ENCODE measurements around the gene ADAMTS2. TPM values are rescaled to one million over a fixed set of nuclear protein-coding genes. Genes with fewer than 3 reads are reported as not detected.

The ADAMTS2 gene
- total and polyA plus RNA-seq, 2 experiments from 2014 or later = 62.0 to 132 TPM

DNA sequence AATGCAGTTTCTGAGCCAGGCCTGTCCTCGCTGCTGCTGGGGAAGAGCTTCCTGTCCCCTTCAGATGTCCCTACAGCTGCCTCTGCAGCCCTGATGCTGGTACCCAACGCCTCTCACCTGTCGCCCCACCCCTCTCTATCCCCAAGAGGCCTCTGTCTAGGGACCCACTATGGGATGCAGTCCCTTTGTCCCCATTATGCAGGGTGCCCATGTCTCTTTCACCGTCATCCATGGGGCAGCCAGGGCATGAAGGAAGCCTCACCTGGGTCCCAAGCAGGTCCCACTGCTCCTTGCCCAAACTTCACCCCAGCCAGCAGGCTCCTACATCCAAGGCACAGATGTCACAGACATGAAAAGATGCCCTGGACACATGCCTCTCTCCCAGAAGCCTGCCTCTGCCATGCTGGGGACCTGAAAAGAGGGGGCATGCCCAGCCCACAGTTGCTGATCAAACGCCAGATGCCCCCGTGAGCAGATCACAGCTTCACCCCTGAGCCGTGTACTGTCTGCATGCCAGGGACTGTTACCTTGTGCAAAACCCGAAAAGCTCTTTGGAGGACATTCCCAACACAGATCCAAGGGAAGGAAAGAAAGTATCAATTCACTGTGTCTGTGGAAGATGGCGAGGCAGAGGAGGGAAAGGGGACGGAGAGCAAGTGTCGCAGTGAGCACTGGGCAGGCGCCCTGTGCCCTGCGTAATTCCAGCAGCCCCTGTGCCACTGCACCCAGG, 81.0 kb downstream of the ADAMTS2 start:
- Histone ChIP-seq H3K4me3 (no peak overlapping the region), H3K79me2 (ENCODE audit: insufficient read depth) (peaks cover 69% of the 10 kb centered on the region), H3K4me1 (ENCODE audit: insufficient read depth) (peaks cover 50% of the 10 kb centered on the region), H3K9ac (peak overlapping the region; percentile 90), H4K20me1 (ENCODE audit: insufficient read depth) (no peaks in the 10 kb centered on the region), H3K4me2 (ENCODE audit: unreplicated experiment) (no peak overlapping the region), H3K9me3 (ENCODE audit: low read depth) (no peaks in the 10 kb centered on the region), H3K36me3 (ENCODE audit: low read depth) (no peaks in the 10 kb centered on the region), H3K27me3 (replicated peaks; ENCODE audit: insufficient read depth) (no peaks in the 10 kb centered on the region), H2AFZ (no peak overlapping the region), H3K9me2 (ENCODE audit: insufficient read depth) (no peaks in the 10 kb centered on the region), H3K27ac (peak overlapping the region; percentile 100), H3F3A (ENCODE audit: insufficient read depth) (peaks cover 33% of the 10 kb centered on the region)
- no peak for DNase-seq
- WGBS, 2 experiments (ENCODE audit: low coverage in 1 of 2, low lambda C conversion rate in 2 of 2, missing lambda C conversion rate in 2 of 2) = 90 to 91% methylated on average over 12 to 13 of the region's 13 CpGs
- no peak for TF ChIP-seq EZH2 (IDR thresholded peaks at IDR 0.05; ENCODE audit: insufficient read depth, poor library complexity, severe bottlenecking)
- no peak for TF ChIP-seq EZH2phosphoT487 (IDR thresholded peaks at IDR 0.05; ENCODE audit: insufficient read depth, low read depth)
- in situ Hi-C loops (cut with MboI) = no loop called here

DNA sequence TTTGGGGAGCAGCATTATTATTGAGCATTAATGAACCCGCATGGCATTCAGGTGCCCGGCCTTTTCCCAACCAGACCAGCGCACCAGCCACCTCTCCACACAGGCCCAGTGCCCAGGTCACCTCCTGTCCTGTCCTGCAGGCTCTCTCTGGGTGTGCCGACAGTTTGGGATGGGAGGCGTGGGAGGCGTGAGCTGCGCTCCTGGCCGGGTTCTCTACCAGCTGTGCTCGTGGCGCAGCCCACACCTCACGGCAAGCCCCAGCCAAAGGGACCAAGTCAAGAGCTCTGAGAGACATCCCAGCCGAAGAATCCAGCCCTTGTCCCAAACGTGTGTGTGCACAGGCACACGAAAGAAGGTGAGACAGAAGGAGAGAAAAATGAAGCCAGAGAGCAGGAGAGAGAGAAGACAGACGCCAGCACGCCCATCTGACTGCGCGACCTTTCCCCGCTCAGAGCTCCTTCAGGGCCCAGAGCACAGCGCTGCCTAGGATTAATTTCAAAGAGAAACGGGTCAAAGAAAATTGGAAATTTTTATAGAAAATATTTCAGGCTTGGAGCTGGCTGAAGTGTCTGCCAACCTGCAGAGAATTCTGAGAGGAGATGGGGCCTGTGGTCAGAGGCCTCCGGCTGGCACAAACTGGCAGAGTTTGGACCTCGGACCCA, 81.7 kb downstream of the ADAMTS2 start:
- Histone ChIP-seq H3K4me3 (no peak overlapping the region), H3K4me1 (ENCODE audit: insufficient read depth) (peaks cover 46% of the 10 kb centered on the region), H3K27me3 (replicated peaks; ENCODE audit: insufficient read depth) (no peaks in the 10 kb centered on the region), H3K4me2 (ENCODE audit: unreplicated experiment) (no peak overlapping the region), H3K79me2 (ENCODE audit: insufficient read depth) (peaks cover 69% of the 10 kb centered on the region), H4K20me1 (ENCODE audit: insufficient read depth) (no peaks in the 10 kb centered on the region), H3F3A (ENCODE audit: insufficient read depth) (peaks cover 26% of the 10 kb centered on the region), H3K9ac (peak overlapping the region; percentile 90; the same call in 1 of the 2 replicates), H3K27ac (no peak overlapping the region), H3K9me2 (ENCODE audit: insufficient read depth) (no peaks in the 10 kb centered on the region), H3K9me3 (ENCODE audit: low read depth) (no peaks in the 10 kb centered on the region), H3K36me3 (ENCODE audit: low read depth) (no peaks in the 10 kb centered on the region), H2AFZ (no peak overlapping the region)
- TF ChIP-seq EZH2 (IDR thresholded peaks at IDR 0.05; ENCODE audit: insufficient read depth, poor library complexity, severe bottlenecking) (no peak), EZH2phosphoT487 (IDR thresholded peaks at IDR 0.05; ENCODE audit: insufficient read depth, low read depth) (no peak)
- WGBS, 2 experiments (ENCODE audit: low coverage in 1 of 2, low lambda C conversion rate in 2 of 2, missing lambda C conversion rate in 2 of 2) = 94 to 96% methylated on average over 23 of the region's 23 CpGs
- no peak for DNase-seq
- in situ Hi-C loops (cut with MboI) = no loop called here

DNA sequence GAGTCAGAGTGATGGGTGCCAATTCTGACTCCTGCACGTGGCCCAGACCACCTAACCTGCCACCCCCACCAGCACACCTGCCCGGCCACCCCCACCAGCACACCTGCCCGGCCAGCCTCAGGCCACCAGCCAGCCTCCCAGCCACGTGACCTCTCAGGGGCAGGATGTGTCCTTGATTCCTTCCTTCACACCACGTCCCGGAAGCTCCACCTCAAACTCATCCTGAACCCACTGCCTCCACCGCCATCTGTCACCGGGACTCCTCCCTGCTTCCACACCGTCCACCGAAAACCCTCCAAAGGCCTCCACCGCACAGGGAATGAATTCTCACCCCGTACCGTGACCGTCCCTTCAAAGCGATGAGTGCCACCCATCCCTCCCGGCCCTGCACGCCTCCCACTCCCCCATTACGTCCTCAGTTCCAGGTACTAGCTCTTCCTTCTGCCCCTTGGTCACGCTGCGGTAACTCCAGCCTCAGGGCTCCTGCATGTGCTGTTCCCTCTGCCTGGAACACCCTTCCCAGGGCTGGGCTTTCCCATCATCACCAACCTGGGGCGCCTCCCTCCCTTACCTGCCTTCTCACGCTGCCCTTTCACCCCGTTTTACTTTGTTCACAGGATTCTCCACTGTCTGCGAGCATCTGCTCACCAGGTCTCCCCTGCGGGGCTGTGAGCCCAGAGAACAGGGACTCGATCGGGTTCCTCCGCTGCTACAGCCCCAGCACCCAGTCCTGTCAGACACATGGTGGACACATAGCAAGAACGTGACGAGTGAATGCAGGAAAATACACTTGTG, 82.9 kb downstream of the ADAMTS2 start:
- Histone ChIP-seq H3K4me2 (ENCODE audit: unreplicated experiment) (no peak overlapping the region), H2AFZ (no peak overlapping the region), H3F3A (ENCODE audit: insufficient read depth) (peaks cover 14% of the 10 kb centered on the region), H4K20me1 (ENCODE audit: insufficient read depth) (no peaks in the 10 kb centered on the region), H3K36me3 (ENCODE audit: low read depth) (no peaks in the 10 kb centered on the region), H3K27ac (no peak overlapping the region), H3K9me2 (ENCODE audit: insufficient read depth) (no peaks in the 10 kb centered on the region), H3K9me3 (ENCODE audit: low read depth) (no peaks in the 10 kb centered on the region), H3K79me2 (ENCODE audit: insufficient read depth) (peaks cover 74% of the 10 kb centered on the region), H3K4me3 (no peak overlapping the region), H3K27me3 (replicated peaks; ENCODE audit: insufficient read depth) (no peaks in the 10 kb centered on the region), H3K4me1 (ENCODE audit: insufficient read depth) (peaks cover 35% of the 10 kb centered on the region), H3K9ac (no peak overlapping the region)
- in situ Hi-C loops (cut with MboI) = no loop called here
- 88 to 91% methylated on average over 28 to 30 of the region's 30 CpGs for WGBS, 2 experiments (ENCODE audit: low coverage in 1 of 2, low lambda C conversion rate in 2 of 2, missing lambda C conversion rate in 2 of 2)
- TF ChIP-seq EZH2phosphoT487 (IDR thresholded peaks at IDR 0.05; ENCODE audit: insufficient read depth, low read depth) (no peak), EZH2 (IDR thresholded peaks at IDR 0.05; ENCODE audit: insufficient read depth, poor library complexity, severe bottlenecking) (no peak)
- no peak for DNase-seq

DNA sequence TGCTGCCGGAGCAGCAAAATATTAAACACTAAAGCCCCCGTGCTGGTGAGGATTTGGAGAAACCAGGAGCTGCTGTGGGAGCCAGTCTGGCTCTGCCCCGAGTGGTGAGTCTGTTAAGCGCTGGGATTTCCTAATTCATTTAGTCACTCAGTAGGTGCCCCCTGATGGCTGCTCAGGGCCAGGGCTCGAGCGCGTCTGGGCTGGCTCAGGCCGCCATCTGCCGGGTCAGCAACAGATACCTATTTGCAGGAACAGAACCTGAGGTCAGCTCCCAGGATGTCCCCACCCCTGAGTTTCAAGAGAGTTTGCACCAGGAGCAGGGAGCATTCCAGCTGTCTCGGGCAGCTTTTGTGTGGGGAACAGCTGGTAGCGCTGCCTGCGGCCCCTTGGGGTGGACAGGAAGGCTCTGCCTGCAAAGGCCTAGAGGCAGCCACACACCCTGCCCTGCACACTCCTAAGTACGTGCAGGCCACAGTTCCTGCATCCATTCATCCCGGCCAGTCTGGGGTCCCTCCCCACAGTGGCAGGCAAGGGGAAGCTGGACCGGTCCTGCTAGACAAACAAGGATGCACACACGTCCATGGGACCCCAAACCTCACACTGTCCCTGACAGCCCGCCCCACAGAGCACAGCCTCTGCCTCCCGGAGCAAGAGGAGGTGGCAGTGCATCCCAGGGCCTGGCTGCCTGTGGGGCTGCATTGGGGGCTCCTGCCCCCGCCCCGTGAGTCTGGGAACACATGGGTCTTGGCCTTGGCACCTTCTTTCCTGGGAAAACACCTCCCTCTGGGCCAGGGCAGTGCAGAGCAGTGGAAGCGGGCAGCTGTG, 83.7 kb downstream of the ADAMTS2 start:
- H3K9ac ChIP-seq = no peak overlapping the region
- in situ Hi-C loops (cut with MboI) = no loop called here

More for the DNA sequence above, 83.7 kb downstream of the ADAMTS2 start:
- WGBS, 2 experiments (ENCODE audit: low coverage in 1 of 2, low lambda C conversion rate in 2 of 2, missing lambda C conversion rate in 2 of 2) = 91% methylated on average over 20 to 21 of the region's 21 CpGs
- no peaks in the 10 kb centered on the region for H3K9me3 ChIP-seq (ENCODE audit: low read depth)
- H3K4me2 ChIP-seq (ENCODE audit: unreplicated experiment) = no peak overlapping the region
- peaks cover 35% of the 10 kb centered on the region for H3K4me1 ChIP-seq (ENCODE audit: insufficient read depth)
- H3K4me3 ChIP-seq = no peak overlapping the region
- H3K36me3 ChIP-seq (ENCODE audit: low read depth) = no peaks in the 10 kb centered on the region
- H4K20me1 ChIP-seq (ENCODE audit: insufficient read depth) = no peaks in the 10 kb centered on the region
- H3K27ac ChIP-seq = no peak overlapping the region
- TF ChIP-seq EZH2 (IDR thresholded peaks at IDR 0.05; ENCODE audit: insufficient read depth, poor library complexity, severe bottlenecking) (no peak), EZH2phosphoT487 (IDR thresholded peaks at IDR 0.05; ENCODE audit: insufficient read depth, low read depth) (no peak)
- peak; percentile 60 for DNase-seq
- H3K27me3 ChIP-seq (replicated peaks; ENCODE audit: insufficient read depth) = no peaks in the 10 kb centered on the region
- no peak overlapping the region for H2AFZ ChIP-seq
- H3F3A ChIP-seq (ENCODE audit: insufficient read depth) = peaks cover 6% of the 10 kb centered on the region
- H3K79me2 ChIP-seq (ENCODE audit: insufficient read depth) = peaks cover 82% of the 10 kb centered on the region
- no peaks in the 10 kb centered on the region for H3K9me2 ChIP-seq (ENCODE audit: insufficient read depth)
